GM21360 (cell line): Measurements from ENCODE around the gene TACR1.
"Not testable (repeated sequence)": the region's sequence is repeated elsewhere in the genome, so short reads cannot be mapped to it uniquely, and the experiment has no call there.

Experiments used
- ATAC-seq: cut with Tn5 transposase; IDR thresholded peaks from one replicate; pipeline ENCODE4 v1.9.1; 2021; ENCODE audit warnings: mild to moderate bottlenecking, moderate library complexity; ENCODE audit not compliant: unreplicated experiment

Gene TACR1

GRCh38 chr2:75199428-75200011, at the start of gene TACR1:
Gene TACR1, minus strand, starts transcription at chr2:75199520. Its CDS starts 586 bp downstream, at chr2:75198934.
- peak; percentile 76 for ATAC-seq

GRCh38 chr2:75248581-75248980, 49.3 kb upstream of the TACR1 start:
- not testable (repeated sequence) for ATAC-seq

GRCh38 chr2:75246441-75247167, 47.3 kb upstream of the TACR1 start:
- ATAC-seq: no peak

- no peak for ATAC-seq
Measured at GRCh38 chr2:75243219-75243618, 43.9 kb upstream of the TACR1 start.

- no peak for ATAC-seq
Measured at GRCh38 chr2:75241696-75242095, 42.4 kb upstream of the TACR1 start.

- no peak for ATAC-seq
Measured at GRCh38 chr2:75238670-75239330, 39.5 kb upstream of the TACR1 start.

GRCh38 chr2:75237296-75237695, 38.0 kb upstream of the TACR1 start:
- no peak for ATAC-seq

GRCh38 chr2:75233965-75234364, 34.6 kb upstream of the TACR1 start:
- no peak for ATAC-seq

- no peak for ATAC-seq
Measured at GRCh38 chr2:75226617-75227016, 27.3 kb upstream of the TACR1 start.

- ATAC-seq: no peak
Measured at GRCh38 chr2:75226099-75226498, 26.8 kb upstream of the TACR1 start.

- no peak for ATAC-seq
Measured at GRCh38 chr2:75224636-75225094, 25.3 kb upstream of the TACR1 start.

- no peak for ATAC-seq
Measured at GRCh38 chr2:75222527-75222926, 23.2 kb upstream of the TACR1 start.

- no peak for ATAC-seq
Measured at GRCh38 chr2:75221862-75222261, 22.5 kb upstream of the TACR1 start.

GRCh38 chr2:75219213-75219612, 19.9 kb upstream of the TACR1 start:
- ATAC-seq: not testable (repeated sequence)

GRCh38 chr2:75211266-75211770, 12.0 kb upstream of the TACR1 start:
- ATAC-seq: no peak

GRCh38 chr2:75210409-75210808, 11.1 kb upstream of the TACR1 start:
- ATAC-seq: no peak

GRCh38 chr2:75208738-75209137, 9.4 kb upstream of the TACR1 start:
- no peak for ATAC-seq

GRCh38 chr2:75204833-75205232, 5.5 kb upstream of the TACR1 start:
- no peak for ATAC-seq

- no peak for ATAC-seq
Measured at GRCh38 chr2:75202359-75202758, 3.0 kb upstream of the TACR1 start.

GRCh38 chr2:75200140-75201096, 1.1 kb upstream of the TACR1 start:
- ATAC-seq: no peak
